ENCODE data around the gene TEX12.

- TF ChIP-seq CTCF (IDR thresholded peaks at IDR 0.05; ENCODE audit: low read depth, low read length, poor library complexity, severe bottlenecking): no peak
- no peak for TF ChIP-seq EZH2phosphoT487 (IDR thresholded peaks at IDR 0.05; ENCODE audit: borderline replicate concordance, low read length)
Observed at GRCh38 chr11:112143597-112143996, 23.6 kb upstream of the TEX12 start.

Measured in DOHH2 (cell line).